ENCODE results near the gene CLDN1.

GRCh38 chr3:190265126-190265525 is 57.1 kb downstream of the CLDN1 start:
- TF ChIP-seq CTCF (IDR thresholded peaks at IDR 0.05; ENCODE audit: low read length), result no peak
- no peak for TF ChIP-seq EZH2 (IDR thresholded peaks at IDR 0.05; ENCODE audit: borderline replicate concordance, low read length)
